Neuron (in vitro differentiated cells): ENCODE measurements around the gene OR5B2.

Experiments
- H2AFZ ChIP-seq: one replicate; pipeline ENCODE4 v1.6.1; 2013; ENCODE audit warnings: low read depth, mild to moderate bottlenecking, inconsistent platforms, low read length, moderate library complexity
- H3K27me3 ChIP-seq: one replicate; pipeline ENCODE4 v1.6.1; 2013; ENCODE audit warnings: low read length; ENCODE audit not compliant: insufficient read depth
- H3K36me3 ChIP-seq: one replicate; pipeline ENCODE4 v1.6.1; 2013; ENCODE audit warnings: low read length; ENCODE audit not compliant: insufficient read depth
- H3K4me1 ChIP-seq: one replicate; pipeline ENCODE4 v1.6.1; 2013; ENCODE audit warnings: low read length; ENCODE audit not compliant: insufficient read depth
- H3K4me3 ChIP-seq: 2 replicates; pipeline ENCODE4 v1.5.1; 2013; ENCODE audit warnings: mild to moderate bottlenecking, low read length, moderate library complexity
- H3K9me3 ChIP-seq: one replicate; pipeline ENCODE4 v1.6.1; 2013; ENCODE audit warnings: low read length

The OR5B2 gene

GRCh38 chr11:58395581-58395980, 32.3 kb downstream of the OR5B2 start:
- H3K27me3 ChIP-seq, result no peaks in the 10 kb centered on the region
- no peaks in the 10 kb centered on the region for H3K36me3 ChIP-seq
- H3K9me3 ChIP-seq, result no peaks in the 10 kb centered on the region
- no peak overlapping the region for H3K4me3 ChIP-seq
- no peak overlapping the region for H2AFZ ChIP-seq
- no peaks in the 10 kb centered on the region for H3K4me1 ChIP-seq

GRCh38 chr11:58394195-58394594, 33.7 kb downstream of the OR5B2 start:
- Histone ChIP-seq H3K36me3 (no peaks in the 10 kb centered on the region), H3K4me1 (no peaks in the 10 kb centered on the region), H3K4me3 (no peak overlapping the region), H3K9me3 (no peaks in the 10 kb centered on the region), H3K27me3 (no peaks in the 10 kb centered on the region), H2AFZ (no peak overlapping the region)

GRCh38 chr11:58392746-58393145, 35.2 kb downstream of the OR5B2 start:
- H3K4me3 ChIP-seq, result no peak overlapping the region
- H3K36me3 ChIP-seq, result no peaks in the 10 kb centered on the region
- H2AFZ ChIP-seq, result no peak overlapping the region
- H3K9me3 ChIP-seq, result no peaks in the 10 kb centered on the region
- no peaks in the 10 kb centered on the region for H3K4me1 ChIP-seq
- no peaks in the 10 kb centered on the region for H3K27me3 ChIP-seq

- Histone ChIP-seq H3K27me3 (no peaks in the 10 kb centered on the region), H3K4me1 (no peaks in the 10 kb centered on the region)
These were observed 36.0 kb downstream of the OR5B2 start for GRCh38 chr11:58391879-58392278.

GRCh38 chr11:58390551-58391063, 37.3 kb downstream of the OR5B2 start:
- Histone ChIP-seq H3K27me3 (no peaks in the 10 kb centered on the region), H2AFZ (no peak overlapping the region), H3K4me1 (no peaks in the 10 kb centered on the region), H3K4me3 (no peak overlapping the region), H3K9me3 (no peaks in the 10 kb centered on the region), H3K36me3 (no peaks in the 10 kb centered on the region)

More at GRCh38 chr11:58391879-58392278, 36.0 kb downstream of the OR5B2 start:
- Histone ChIP-seq H3K9me3 (no peaks in the 10 kb centered on the region), H3K4me3 (no peak overlapping the region), H3K36me3 (no peaks in the 10 kb centered on the region), H2AFZ (no peak overlapping the region)
